Measurements from ENCODE around the gene CMTM2. TPM values are rescaled to one million over a fixed set of nuclear protein-coding genes. Genes with fewer than 3 reads are reported as not detected.

The CMTM2 gene
- total and polyA plus RNA-seq, 9 of the 15 experiments (the other 6 are each of a cell fraction or from before 2014, with no cell fraction given), result not detected

- no peak for TF ChIP-seq CHD7 (IDR thresholded peaks at IDR 0.05; ENCODE audit: low read depth, low read length)
- TF ChIP-seq ZNF282 (CRISPR knock-in tag; IDR thresholded peaks at IDR 0.05), result no peak
- TF ChIP-seq GATAD2A (IDR thresholded peaks at IDR 0.05), result 0 out of 2 replicates have a peak, but pooled peaks have one; percentile 32
- TF ChIP-seq HCFC1 (IDR thresholded peaks at IDR 0.05; ENCODE audit: low read depth, low read length), result no peak
- TF ChIP-seq GTF2F1 (IDR thresholded peaks at IDR 0.05; ENCODE audit: low read depth, low read length), result no peak
- peak; percentile 77 for TF ChIP-seq ATF3 (IDR thresholded peaks at IDR 0.05)
- TF ChIP-seq ATF3 (CRISPR knock-in tag; conservative IDR thresholded peaks at IDR 0.05), result no peak
- no peak for TF ChIP-seq HSF4 (CRISPR knock-in tag; IDR thresholded peaks at IDR 0.05; ENCODE audit: borderline replicate concordance)
- TF ChIP-seq ZNF830 (CRISPR knock-in tag; IDR thresholded peaks at IDR 0.05), result no peak
- TF ChIP-seq NR2F6 (CRISPR knock-in tag; IDR thresholded peaks at IDR 0.05), result no peak
- TF ChIP-seq ZC3H11A (IDR thresholded peaks at IDR 0.05; ENCODE audit: low read depth, low read length), result no peak
- no peak for TF ChIP-seq PHF21A (IDR thresholded peaks at IDR 0.05; ENCODE audit: borderline replicate concordance, low read depth)
- TF ChIP-seq SAP30 (IDR thresholded peaks at IDR 0.05; ENCODE audit: borderline replicate concordance, insufficient read depth, low read depth, low read length, poor library complexity, severe bottlenecking), result no peak
These were observed 40.5 kb downstream of the CMTM2 start (continued) for GRCh38 chr16:66619534-66620428.

Data from K562 (cell line).